Astrocyte (in vitro differentiated cells and primary cell): ENCODE results near the gene TJP1.

Source experiments
- EZH2 ChIP-seq: IDR thresholded peaks from 2 replicates; pipeline ENCODE4 v1.6.1; 2012; ENCODE audit warnings: mild to moderate bottlenecking, low read length, inconsistent platforms; ENCODE audit not compliant: insufficient read depth
- TF ChIP-seq, protein P1 (sequence below): IDR thresholded peaks from 2 replicates; pipeline ENCODE4 v1.5.1; 2011; ENCODE audit warnings: low read depth, mild to moderate bottlenecking, inconsistent platforms, low read length, moderate library complexity; ENCODE audit not compliant: insufficient read depth

DNA sequence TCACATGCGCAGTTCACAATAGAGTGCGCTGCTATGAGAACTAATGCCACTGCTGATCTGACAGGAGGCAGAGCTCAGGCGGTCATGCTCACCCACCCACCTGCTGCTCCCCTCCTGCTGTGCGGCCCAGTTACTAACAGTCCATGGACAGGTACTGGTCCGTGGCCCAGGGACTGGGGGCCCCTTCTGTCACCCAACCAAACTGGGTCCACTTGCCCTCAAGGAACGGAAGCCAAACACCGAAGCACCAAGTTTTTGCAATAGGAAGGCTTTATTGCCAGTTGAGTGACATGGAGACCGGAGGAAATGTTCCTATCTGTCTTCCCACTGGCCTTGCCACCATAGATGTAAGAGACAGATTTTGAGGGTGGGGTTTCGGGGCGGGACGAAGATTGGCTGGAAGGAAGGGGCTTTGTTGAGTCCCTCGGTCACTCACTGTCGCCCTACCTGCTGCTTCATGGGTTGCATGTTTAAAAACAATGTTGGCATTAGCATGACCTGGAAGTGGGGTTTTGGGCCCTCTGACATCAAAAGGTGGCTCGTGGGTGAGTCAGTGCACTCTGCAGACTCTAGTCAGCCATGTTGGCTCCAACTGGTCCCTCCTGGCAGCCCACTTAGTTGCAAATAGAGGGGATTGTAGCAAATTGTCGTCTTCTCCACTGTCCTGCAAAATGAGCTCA, 141.0 kb downstream of the TJP1 start:
- TF ChIP-seq, protein P1, sequence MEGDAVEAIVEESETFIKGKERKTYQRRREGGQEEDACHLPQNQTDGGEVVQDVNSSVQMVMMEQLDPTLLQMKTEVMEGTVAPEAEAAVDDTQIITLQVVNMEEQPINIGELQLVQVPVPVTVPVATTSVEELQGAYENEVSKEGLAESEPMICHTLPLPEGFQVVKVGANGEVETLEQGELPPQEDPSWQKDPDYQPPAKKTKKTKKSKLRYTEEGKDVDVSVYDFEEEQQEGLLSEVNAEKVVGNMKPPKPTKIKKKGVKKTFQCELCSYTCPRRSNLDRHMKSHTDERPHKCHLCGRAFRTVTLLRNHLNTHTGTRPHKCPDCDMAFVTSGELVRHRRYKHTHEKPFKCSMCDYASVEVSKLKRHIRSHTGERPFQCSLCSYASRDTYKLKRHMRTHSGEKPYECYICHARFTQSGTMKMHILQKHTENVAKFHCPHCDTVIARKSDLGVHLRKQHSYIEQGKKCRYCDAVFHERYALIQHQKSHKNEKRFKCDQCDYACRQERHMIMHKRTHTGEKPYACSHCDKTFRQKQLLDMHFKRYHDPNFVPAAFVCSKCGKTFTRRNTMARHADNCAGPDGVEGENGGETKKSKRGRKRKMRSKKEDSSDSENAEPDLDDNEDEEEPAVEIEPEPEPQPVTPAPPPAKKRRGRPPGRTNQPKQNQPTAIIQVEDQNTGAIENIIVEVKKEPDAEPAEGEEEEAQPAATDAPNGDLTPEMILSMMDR, result no peak
- TF ChIP-seq EZH2, result no peak
